DND-41 (cell line): Measurements from ENCODE around the gene PLSCR1.

ENCODE experiments used
- CTCF ChIP-seq: IDR thresholded peaks from 2 replicates; pipeline ENCODE4 v1.5.1; 2012; ENCODE audit warnings: borderline replicate concordance, low read length, moderate library complexity, mild to moderate bottlenecking; ENCODE audit not compliant: poor library complexity, severe bottlenecking; ENCODE audit errors: extremely low read depth
- EZH2 ChIP-seq: IDR thresholded peaks from 3 replicates; pipeline ENCODE4 v1.6.1; 2012; ENCODE audit warnings: borderline replicate concordance, low read depth, mild to moderate bottlenecking, moderate library complexity, low read length, inconsistent platforms; ENCODE audit not compliant: severe bottlenecking

- TF ChIP-seq EZH2 (no peak), CTCF (no peak)
These were observed 2.9 kb upstream of the PLSCR1 start for GRCh38 chr3:146547235-146547835.
